Activated naive CD4-positive, alpha-beta T cell treated with anti-CD3 and anti-CD28 coated beads, Interleukin-2, amount 50 U/mL, for 16 hours (primary cell): ENCODE results near the gene PNLIP.

Experiments used
- DNase-seq: peaks from one replicate; pipeline ENCODE4 v3.0.0-alpha.2; 2020

Gene PNLIP

GRCh38 chr10:116587878-116588591 is 42.3 kb downstream of the PNLIP start:
- DNase-seq = no peak

- DNase-seq = no peak
Measured at GRCh38 chr10:116588995-116589394, 43.3 kb downstream of the PNLIP start.

GRCh38 chr10:116589926-116590325 is 44.2 kb downstream of the PNLIP start:
- no peak for DNase-seq

GRCh38 chr10:116590590-116591444 is 45.1 kb downstream of the PNLIP start, which contains the start of gene PNLIPRP1:
TSS of gene PNLIPRP1 (plus strand) at chr10:116590959. CDS start at chr10:116591130, 171 bp downstream.
- DNase-seq = no peak

GRCh38 chr10:116593139-116593740 is 47.5 kb downstream of the PNLIP start:
- DNase-seq = no peak

GRCh38 chr10:116594525-116595035 is 48.8 kb downstream of the PNLIP start:
- no peak for DNase-seq

GRCh38 chr10:116596062-116596461 is 50.3 kb downstream of the PNLIP start:
- DNase-seq = no peak

GRCh38 chr10:116597543-116597942 is 51.8 kb downstream of the PNLIP start:
- no peak for DNase-seq

- DNase-seq = no peak
Measured at GRCh38 chr10:116598329-116598728, 52.6 kb downstream of the PNLIP start.

GRCh38 chr10:116599991-116600390 is 54.3 kb downstream of the PNLIP start:
- DNase-seq = no peak

GRCh38 chr10:116602648-116603400 is 57.1 kb downstream of the PNLIP start:
- no peak for DNase-seq

- no peak for DNase-seq
Measured at GRCh38 chr10:116606061-116606483, 60.3 kb downstream of the PNLIP start.

GRCh38 chr10:116607336-116607735 is 61.6 kb downstream of the PNLIP start:
- DNase-seq = no peak

GRCh38 chr10:116608686-116609594 is 63.2 kb downstream of the PNLIP start:
- no peak for DNase-seq

GRCh38 chr10:116610443-116611152 is 64.9 kb downstream of the PNLIP start:
- no peak for DNase-seq

- no peak for DNase-seq
Measured at GRCh38 chr10:116611153-116611545, 65.4 kb downstream of the PNLIP start.

GRCh38 chr10:116612107-116612769 is 66.5 kb downstream of the PNLIP start:
- no peak for DNase-seq

- no peak for DNase-seq
Measured at GRCh38 chr10:116613471-116613870, 67.7 kb downstream of the PNLIP start.

GRCh38 chr10:116614796-116615195 is 69.1 kb downstream of the PNLIP start:
- DNase-seq = no peak

GRCh38 chr10:116615199-116615776 is 69.6 kb downstream of the PNLIP start:
- DNase-seq = no peak
